GM10847 (cell line): Measurements from ENCODE around the gene SLC29A1.

Source experiments
- POLR2A ChIP-seq: IDR thresholded peaks from 2 replicates; pipeline ENCODE4 v1.6.1; 2011; ENCODE audit not compliant: insufficient read length; ENCODE audit errors: extremely low read depth

The SLC29A1 gene

GRCh38 chr6:44254191-44255104 lies 31.1 kb downstream of the SLC29A1 start:
- no peak for TF ChIP-seq POLR2A

- TF ChIP-seq POLR2A = no peak
These were observed 31.9 kb downstream of the SLC29A1 start for GRCh38 chr6:44255105-44255808.

- peak; percentile 16 for TF ChIP-seq POLR2A
These were observed 32.7 kb downstream of the SLC29A1 start for GRCh38 chr6:44255871-44256774.

DNA sequence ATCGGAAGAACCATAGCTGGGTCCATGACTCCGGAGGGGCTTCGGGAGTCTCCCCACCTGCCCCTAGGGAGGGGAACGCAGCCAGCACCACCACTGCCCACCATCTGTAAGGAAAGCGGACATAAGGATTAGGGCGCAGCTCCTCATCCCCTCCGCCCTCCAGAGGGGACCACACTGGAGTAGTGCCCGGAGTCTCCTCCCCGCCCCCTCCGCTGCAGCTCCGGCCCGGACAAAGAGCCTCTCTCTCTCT lies 33.3 kb downstream of the SLC29A1 start:
- no peak for TF ChIP-seq POLR2A

- peak; percentile 40 for TF ChIP-seq POLR2A
These were observed 33.8 kb downstream of the SLC29A1 start, which contains the start of gene SLC35B2 for GRCh38 chr6:44257025-44257752. SLC35B2 (minus strand) TSS chr6:44257528; CDS start chr6:44257410, 118 bp downstream.

DNA sequence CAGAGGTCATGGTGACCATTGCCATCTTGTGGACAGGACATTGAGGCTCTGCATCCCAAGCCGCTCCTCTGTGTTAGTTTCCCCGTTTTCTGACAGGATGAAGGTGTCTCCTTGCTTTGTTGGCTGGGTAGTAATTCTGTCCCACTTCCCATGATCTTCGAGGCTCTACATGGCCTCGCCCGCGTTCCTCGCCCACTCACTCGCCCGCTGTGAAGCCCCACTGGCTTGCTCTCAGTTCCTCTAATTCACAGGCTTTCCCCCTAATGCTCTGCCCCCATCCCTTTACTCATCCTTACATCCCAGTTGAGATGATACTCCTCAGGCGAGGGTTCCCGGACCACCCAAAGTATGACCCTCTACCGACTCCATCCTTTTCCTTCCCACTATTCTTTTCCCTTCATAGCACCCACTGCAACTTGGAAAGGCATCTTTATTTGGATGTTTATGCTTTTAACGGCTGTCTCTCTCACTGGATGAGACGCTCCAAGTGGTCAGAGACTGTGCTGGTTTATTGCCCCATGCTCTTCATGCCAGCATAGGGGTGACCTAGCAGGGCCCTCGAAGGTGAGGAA lies 34.4 kb downstream of the SLC29A1 start:
- TF ChIP-seq POLR2A = no peak

GRCh38 chr6:44258325-44258863 lies 35.0 kb downstream of the SLC29A1 start:
- no peak for TF ChIP-seq POLR2A

DNA sequence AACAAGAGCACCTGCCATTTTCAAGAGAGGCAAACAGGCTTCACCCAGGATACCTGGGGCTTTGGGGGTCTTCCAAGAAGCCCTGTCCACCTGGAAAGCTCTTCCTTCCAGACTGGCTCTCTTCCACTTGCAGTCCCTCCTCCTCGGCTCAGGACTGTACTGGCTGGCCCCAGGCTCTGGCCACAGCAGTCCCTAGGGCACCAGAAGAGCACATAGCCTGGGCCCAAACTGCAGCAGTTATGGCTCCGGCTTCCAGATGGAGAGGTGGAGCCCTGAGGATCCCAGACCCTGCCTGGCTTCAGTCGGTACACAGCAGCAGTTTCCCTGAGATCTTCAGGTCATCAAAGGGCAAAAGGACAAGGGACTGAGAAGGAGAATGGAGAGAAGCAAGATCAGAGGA lies 35.5 kb downstream of the SLC29A1 start:
- no peak for TF ChIP-seq POLR2A

- TF ChIP-seq POLR2A = no peak
These were observed 36.6 kb downstream of the SLC29A1 start for GRCh38 chr6:44260011-44260410.

GRCh38 chr6:44260451-44261297 lies 37.3 kb downstream of the SLC29A1 start:
- no peak for TF ChIP-seq POLR2A

GRCh38 chr6:44261581-44261980 lies 38.2 kb downstream of the SLC29A1 start:
- TF ChIP-seq POLR2A = no peak

- TF ChIP-seq POLR2A = peak; percentile 11
These were observed 39.3 kb downstream of the SLC29A1 start for GRCh38 chr6:44262467-44263353.
